Thymus (tissue), 11 donors: ENCODE data around the gene CYFIP1. TPM values are rescaled to one million over a fixed set of nuclear protein-coding genes. Genes with fewer than 3 reads are reported as not detected.

Experiments used
- DNase-seq, 9 donors: peaks; one replicate each; pipeline ENCODE4 v3.0.0-alpha.2; 2013; ENCODE audit warnings: low spot score in 9 of 9, low read depth in 6 of 9, missing footprints in 1 of 9
- H3K27ac ChIP-seq, 2 donors: one replicate each; pipeline ENCODE4 v1.5.1; 2013; ENCODE audit warnings: control low read depth in 1 of 2, low read depth in 1 of 2, low read length in 1 of 2, mild to moderate bottlenecking in 1 of 2, moderate library complexity in 1 of 2
- H3K27me3 ChIP-seq, 2 donors: one replicate each; pipeline ENCODE4 v1.5.1; 2013; ENCODE audit warnings: low read length in 1 of 2; ENCODE audit not compliant: control insufficient read depth in 2 of 2, insufficient read depth in 1 of 2
- H3K36me3 ChIP-seq, 2 donors: one replicate each; pipeline ENCODE4 v1.5.1; 2013; ENCODE audit warnings: low read length in 1 of 2, mild to moderate bottlenecking in 1 of 2, moderate library complexity in 1 of 2; ENCODE audit not compliant: control insufficient read depth in 2 of 2, insufficient read depth in 2 of 2
- H3K4me1 ChIP-seq, 2 donors: one replicate each; pipeline ENCODE4 v1.5.1; 2013; ENCODE audit warnings: low read length in 2 of 2; ENCODE audit not compliant: control insufficient read depth in 2 of 2, insufficient read depth in 2 of 2
- H3K4me3 ChIP-seq, 2 donors: one replicate each; pipeline ENCODE4 v1.5.1; 2013; ENCODE audit warnings: low read length in 2 of 2, control low read depth in 1 of 2, mild to moderate bottlenecking in 1 of 2
- H3K9me3 ChIP-seq, 2 donors: one replicate each; pipeline ENCODE4 v1.5.1; 2013; ENCODE audit warnings: low read length in 1 of 2, mild to moderate bottlenecking in 1 of 2; ENCODE audit not compliant: control insufficient read depth in 2 of 2, insufficient read depth in 1 of 2
- WGBS: extraction: QIAGEN DNeasy Blood & Tissue Kit; methylation state at CpG from one replicate; pipeline ENCODE4 v1.1.7; 2013; 5-methylcytosine and 5-hydroxymethylcytosine counted together
- polyA plus RNA-seq: library from polyadenylated mRNA; stranded (reverse); fragments of 200-250 nt; gene quantifications from one replicate; pipeline ENCODE4 v1.2.3, GENCODE V29; 2013
- total RNA-seq: library from RNA; stranded (reverse); fragments of 120-200 nt; gene quantifications from one replicate; pipeline ENCODE4 v1.2.4, GENCODE V29; 2013
- donor health status: healthy.

CYFIP1 gene
- total and polyA plus RNA-seq, 2 donors = 19.6 to 23.3 TPM

- Histone ChIP-seq H3K27me3 (peaks cover 10 to 19% of the 10 kb centered on the region in 2 donors), H3K36me3 (no peaks in the 10 kb centered on the region), H3K4me1 (peaks cover 2 to 6% of the 10 kb centered on the region in 2 donors), H3K9me3 (no peaks in the 10 kb centered on the region), H3K4me3 (no peak overlapping the region), H3K27ac (no peak overlapping the region)
- DNase-seq = no peak
- 53% methylated on average over 4 of the region's 4 CpGs for WGBS
Observed at GRCh38 chr15:22974745-22975144, 5.4 kb downstream of the CYFIP1 start.

- no peak overlapping the region for H3K4me3 ChIP-seq
- H3K27me3 ChIP-seq = peaks cover 4 to 11% of the 10 kb centered on the region in 2 donors
- H3K9me3 ChIP-seq = no peaks in the 10 kb centered on the region
- peaks cover 2 to 5% of the 10 kb centered on the region in 2 donors for H3K4me1 ChIP-seq
- no peak for DNase-seq
- H3K27ac ChIP-seq = no peak overlapping the region
- no peaks in the 10 kb centered on the region for H3K36me3 ChIP-seq
- 92% methylated on average over 4 of the region's 4 CpGs for WGBS
Observed at GRCh38 chr15:22973987-22974386, 6.2 kb downstream of the CYFIP1 start.

- no peak for DNase-seq
- 30% methylated on average over 5 of the region's 5 CpGs for WGBS
Observed at GRCh38 chr15:22973286-22973685, 6.9 kb downstream of the CYFIP1 start.

DNA sequence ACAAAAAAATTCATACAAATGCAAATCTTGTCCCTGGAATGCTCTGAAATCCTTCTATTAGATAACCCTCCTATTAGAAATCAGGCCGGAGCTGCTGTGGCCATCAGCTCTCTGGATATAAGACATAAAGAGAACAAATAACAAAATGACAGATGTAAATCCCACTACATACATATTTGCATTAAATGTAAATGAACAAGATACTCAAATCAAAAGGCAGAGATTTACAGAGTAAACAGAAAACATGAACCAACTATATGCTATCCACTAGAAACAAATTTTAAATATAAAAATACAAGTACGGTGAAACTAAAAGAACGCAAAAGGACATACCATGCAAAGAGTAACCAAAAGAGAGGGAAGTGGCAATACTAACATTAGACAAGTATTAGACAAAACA is 10.7 kb downstream of the CYFIP1 start:
- Histone ChIP-seq H3K9me3 (no peaks in the 10 kb centered on the region), H3K4me1 (no peaks in the 10 kb centered on the region)

More at GRCh38 chr15:22973286-22973685, 6.9 kb downstream of the CYFIP1 start:
- H3K36me3 ChIP-seq = no peaks in the 10 kb centered on the region
- no peaks in the 10 kb centered on the region for H3K9me3 ChIP-seq
- peaks cover 0 to 6% of the 10 kb centered on the region in 2 donors for H3K27me3 ChIP-seq
- H3K27ac ChIP-seq = no peak overlapping the region
- H3K4me1 ChIP-seq = no peaks in the 10 kb centered on the region
- no peak overlapping the region for H3K4me3 ChIP-seq

DNA sequence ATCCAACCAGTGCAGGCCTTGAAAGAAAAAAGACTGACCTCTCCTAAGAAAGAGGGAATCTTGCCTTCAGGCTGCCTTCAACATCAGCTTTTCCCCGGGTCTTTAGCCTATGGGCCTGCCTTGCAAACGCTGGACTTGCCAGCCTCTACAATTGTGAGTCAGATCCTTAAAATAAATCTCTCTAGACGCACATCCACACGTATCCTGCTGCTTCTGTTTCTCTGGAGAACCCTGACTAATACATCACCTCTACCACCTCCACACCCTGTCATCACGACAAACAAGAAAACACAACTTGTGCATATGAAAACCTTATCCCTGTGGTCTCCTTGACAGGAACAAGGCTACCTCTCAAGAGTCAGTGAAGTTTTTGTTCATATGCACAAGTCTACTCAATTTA is 11.8 kb downstream of the CYFIP1 start:
- H3K4me3 ChIP-seq = no peak overlapping the region
- DNase-seq = no peak

More for the DNA sequence above, 10.7 kb downstream of the CYFIP1 start:
- Histone ChIP-seq H3K4me3 (no peak overlapping the region), H3K36me3 (no peaks in the 10 kb centered on the region), H3K27ac (no peak overlapping the region), H3K27me3 (no peaks in the 10 kb centered on the region)
- 98% methylated on average over 3 of the region's 3 CpGs for WGBS
- no peak for DNase-seq

DNA sequence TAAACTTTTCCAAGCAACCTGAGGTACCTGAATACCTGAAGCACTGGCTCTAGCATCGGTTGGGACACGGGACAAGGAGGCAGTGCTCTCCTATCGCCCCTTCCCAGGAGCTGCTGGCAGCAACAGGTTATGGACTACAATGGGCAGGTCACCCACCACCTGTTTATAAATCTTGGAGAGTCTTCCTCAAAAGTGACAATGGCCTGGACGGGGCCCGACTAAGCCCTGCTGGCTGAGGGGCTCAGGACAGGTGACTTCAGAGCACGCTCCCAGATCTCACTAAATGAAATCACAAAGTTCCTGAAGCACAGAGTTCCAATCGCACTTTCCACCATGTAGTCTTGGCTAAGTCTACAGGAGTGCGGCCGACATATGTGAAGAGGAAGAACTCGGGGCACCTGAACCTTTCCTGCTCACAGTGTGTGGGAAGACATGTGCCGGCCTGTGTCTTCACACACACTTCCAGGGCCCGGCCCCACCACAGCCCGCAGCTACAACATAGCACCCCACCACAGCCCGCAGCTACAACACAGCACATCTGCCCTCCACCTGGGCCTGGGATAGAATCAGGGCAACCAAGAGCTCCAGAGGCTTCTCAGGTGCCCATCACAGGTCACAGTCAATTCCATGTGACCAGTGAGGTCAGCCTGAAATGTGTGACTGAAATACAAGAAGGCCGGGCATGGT is 12.9 kb downstream of the CYFIP1 start:
- H3K27me3 ChIP-seq = no peaks in the 10 kb centered on the region
- DNase-seq = no peak
- no peaks in the 10 kb centered on the region for H3K4me1 ChIP-seq
- H3K36me3 ChIP-seq = no peaks in the 10 kb centered on the region
- no peak overlapping the region for H3K27ac ChIP-seq
- H3K4me3 ChIP-seq = no peak overlapping the region
- H3K9me3 ChIP-seq = no peaks in the 10 kb centered on the region
- 96% methylated on average over 15 of the region's 15 CpGs for WGBS

More for the DNA sequence above, 11.8 kb downstream of the CYFIP1 start:
- Histone ChIP-seq H3K27me3 (no peaks in the 10 kb centered on the region), H3K4me1 (no peaks in the 10 kb centered on the region), H3K36me3 (no peaks in the 10 kb centered on the region), H3K9me3 (no peaks in the 10 kb centered on the region), H3K27ac (no peak overlapping the region)
- 95% methylated on average over 5 of the region's 5 CpGs for WGBS

DNA sequence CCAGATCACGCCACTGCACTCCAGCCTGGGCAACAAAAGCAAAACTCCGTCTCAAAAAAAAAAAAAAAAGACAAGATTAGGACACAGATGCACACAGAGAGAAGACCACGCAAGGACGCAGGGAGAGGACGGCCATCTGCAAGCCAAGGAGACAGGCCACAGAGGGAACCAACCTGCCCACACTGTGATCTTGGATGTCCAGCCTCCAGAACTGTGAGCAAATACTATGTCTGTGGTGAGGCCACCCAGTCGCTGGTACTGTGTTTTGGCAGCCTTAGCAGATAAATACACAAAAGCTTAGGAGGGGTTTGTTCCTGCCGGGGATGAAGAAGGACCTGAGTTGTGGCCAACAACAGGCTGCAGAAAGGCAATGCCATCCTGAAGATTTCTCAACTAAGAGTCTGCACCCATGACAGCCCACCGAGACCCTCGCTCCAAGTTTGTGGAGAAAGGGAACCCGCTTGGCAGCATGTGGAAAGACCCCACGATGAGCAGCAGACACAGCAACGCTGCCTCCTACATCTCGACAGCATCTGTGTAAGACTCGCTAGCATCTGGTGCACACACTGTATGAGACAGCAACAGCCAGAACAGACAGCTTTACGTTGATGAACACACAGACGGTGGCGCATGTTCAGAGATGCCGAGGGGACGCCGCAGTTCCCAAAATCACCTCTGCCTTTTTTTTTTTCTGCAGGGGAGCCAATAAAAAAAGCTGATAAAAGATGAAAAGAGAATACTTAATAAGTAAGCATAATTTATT is 13.7 kb downstream of the CYFIP1 start:
- no peaks in the 10 kb centered on the region for H3K9me3 ChIP-seq
- H3K27me3 ChIP-seq = no peaks in the 10 kb centered on the region
- no peak overlapping the region for H3K27ac ChIP-seq
- no peak for DNase-seq
- no peaks in the 10 kb centered on the region for H3K4me1 ChIP-seq
- 97% methylated on average over 20 of the region's 20 CpGs for WGBS
- H3K4me3 ChIP-seq = no peak overlapping the region
- H3K36me3 ChIP-seq = no peaks in the 10 kb centered on the region

GRCh38 chr15:22963641-22964040 is 16.5 kb downstream of the CYFIP1 start:
- no peak overlapping the region for H3K4me3 ChIP-seq
- no peaks in the 10 kb centered on the region for H3K27me3 ChIP-seq
- H3K9me3 ChIP-seq = no peaks in the 10 kb centered on the region
- DNase-seq = no peak
- H3K36me3 ChIP-seq = no peaks in the 10 kb centered on the region
- 92% methylated on average over 12 of the region's 12 CpGs for WGBS
- H3K4me1 ChIP-seq = no peaks in the 10 kb centered on the region
- H3K27ac ChIP-seq = no peak overlapping the region

DNA sequence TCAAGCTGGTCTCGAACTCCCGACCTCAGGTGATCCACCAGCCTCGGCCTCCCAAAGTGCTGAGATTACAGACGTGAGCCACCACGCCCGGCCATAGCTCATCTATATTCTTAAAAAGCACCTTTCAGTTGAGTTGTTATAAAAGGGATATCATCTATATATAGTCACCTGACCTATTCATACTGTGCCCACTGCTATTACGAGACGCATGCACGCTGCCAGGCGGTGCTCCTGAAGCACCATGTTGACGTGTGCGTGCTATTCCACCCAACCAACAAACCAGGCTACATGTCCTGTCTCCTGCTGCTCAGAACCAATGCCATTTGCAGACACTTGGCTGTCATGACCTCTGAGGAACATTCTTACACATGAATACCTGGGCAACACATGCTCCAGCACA is 17.6 kb downstream of the CYFIP1 start:
- H3K27ac ChIP-seq = no peak overlapping the region
- WGBS = 99% methylated on average over 12 of the region's 12 CpGs

More for the DNA sequence above, 17.6 kb downstream of the CYFIP1 start:
- Histone ChIP-seq H3K27me3 (no peaks in the 10 kb centered on the region), H3K4me1 (no peaks in the 10 kb centered on the region), H3K36me3 (no peaks in the 10 kb centered on the region), H3K9me3 (no peaks in the 10 kb centered on the region), H3K4me3 (no peak overlapping the region)
- DNase-seq = no peak
